Fibroblast of skin of back (primary cell): ENCODE results near the gene PYGO1. TPM values are rescaled to one million over a fixed set of nuclear protein-coding genes. Genes with fewer than 3 reads are reported as not detected.
"Not testable (repeated sequence)": the region's sequence is repeated elsewhere in the genome, so short reads cannot be mapped to it uniquely, and the experiment has no call there.

Source experiments
- DNase-seq: peaks from one replicate; pipeline ENCODE4 v3.0.0-alpha.2; 2013
- polyA plus RNA-seq, 2 experiments: library from polyadenylated mRNA; unstranded; fragments of 120-200 nt; gene quantifications; one replicate each; pipeline ENCODE4 v1.2.1, GENCODE V29; 2013; ENCODE audit not compliant: insufficient read length in 2 of 2

PYGO1 gene
- 4.4 TPM for polyA plus RNA-seq (2013, experiment 1 of 2; ENCODE audit: insufficient read length)
- 6.0 TPM for polyA plus RNA-seq (2013, experiment 2 of 2; ENCODE audit: insufficient read length)

- DNase-seq, result peak; percentile 71
Observed at GRCh38 chr15:55588070-55588814, at the start of gene PYGO1. Gene PYGO1, minus strand, starts transcription at chr15:55588345. Its CDS starts 462 bp downstream, at chr15:55587883.

GRCh38 chr15:55637086-55637485 is 48.9 kb upstream of the PYGO1 start:
- no peak for DNase-seq

- no peak for DNase-seq
Observed at GRCh38 chr15:55633731-55634130, 45.6 kb upstream of the PYGO1 start.

- DNase-seq, result no peak
Observed at GRCh38 chr15:55632434-55632833, 44.3 kb upstream of the PYGO1 start.

GRCh38 chr15:55630858-55631257 is 42.7 kb upstream of the PYGO1 start:
- no peak for DNase-seq

GRCh38 chr15:55628369-55628730 is 40.2 kb upstream of the PYGO1 start:
- no peak for DNase-seq

- DNase-seq, result peak; percentile 74
Observed at GRCh38 chr15:55627730-55628368, 39.7 kb upstream of the PYGO1 start.

- no peak for DNase-seq
Observed at GRCh38 chr15:55619783-55620182, 31.6 kb upstream of the PYGO1 start.

- DNase-seq, result no peak
Observed at GRCh38 chr15:55618387-55618786, 30.2 kb upstream of the PYGO1 start.

- DNase-seq, result no peak
Observed at GRCh38 chr15:55615445-55615844, 27.3 kb upstream of the PYGO1 start.

GRCh38 chr15:55613727-55614126 is 25.6 kb upstream of the PYGO1 start:
- no peak for DNase-seq

GRCh38 chr15:55606214-55606613 is 18.1 kb upstream of the PYGO1 start:
- no peak for DNase-seq

GRCh38 chr15:55601374-55601773 is 13.2 kb upstream of the PYGO1 start:
- no peak for DNase-seq

GRCh38 chr15:55599439-55599838 is 11.3 kb upstream of the PYGO1 start:
- no peak for DNase-seq

- DNase-seq, result not testable (repeated sequence)
Observed at GRCh38 chr15:55593019-55593418, 4.9 kb upstream of the PYGO1 start.

GRCh38 chr15:55590788-55591187 is 2.6 kb upstream of the PYGO1 start:
- DNase-seq, result no peak

- peak; percentile 23 for DNase-seq
Observed at GRCh38 chr15:55589287-55589686, 1.1 kb upstream of the PYGO1 start.

GRCh38 chr15:55588815-55589115 is 620 bp upstream of the PYGO1 start:
- DNase-seq, result no peak

GRCh38 chr15:55587321-55588069 is 650 bp downstream of the PYGO1 start:
- peak; percentile 59 for DNase-seq

- DNase-seq, result no peak
Observed at GRCh38 chr15:55586808-55587207, 1.3 kb downstream of the PYGO1 start.

- DNase-seq, result no peak
Observed at GRCh38 chr15:55576943-55577342, 11.2 kb downstream of the PYGO1 start.

- no peak for DNase-seq
Observed at GRCh38 chr15:55574096-55574495, 14.0 kb downstream of the PYGO1 start.

GRCh38 chr15:55573224-55573623 is 14.9 kb downstream of the PYGO1 start:
- DNase-seq, result no peak
